Activated CD8-positive, alpha-beta T cell treated with anti-CD3 and anti-CD28 coated beads for 36 hours (primary cell): ENCODE measurements around the gene RRAGC. TPM values are rescaled to one million over a fixed set of nuclear protein-coding genes. Genes with fewer than 3 reads are reported as not detected.
A peak's percentile ranks its signal among the peaks of the same experiment; 100 is the strongest.
"Not testable (repeated sequence)": the region's sequence is repeated elsewhere in the genome, so short reads cannot be mapped to it uniquely, and the experiment has no call there.

Source experiments
- ATAC-seq: fragments of 200-7000 bp; cut with Tn5 transposase; one replicate; pipeline ENCODE4 v1.10.0; 2021; ENCODE audit warnings: mild to moderate bottlenecking, moderate library complexity
- CTCF ChIA-PET: fragments of 350-600 bp; sonication (Branson Sonifier 250); formaldehyde crosslinking; loops from one replicate; lab custom pipeline; 2021; ENCODE audit warnings: antibody characterized with exemption; lab: Charles Lee
- POLR2A ChIA-PET: fragments of 350-600 bp; sonication (Branson Sonifier 250); formaldehyde crosslinking; loops from one replicate; lab custom pipeline; 2021; ENCODE audit warnings: antibody characterized with exemption; lab: Charles Lee
- DNase-seq: peaks from one replicate; pipeline ENCODE4 v3.0.0-alpha.2; 2020
- H3K27ac Mint-ChIP-seq: one replicate; pipeline ENCODE4 v1.8.0; 2021; ENCODE audit warnings: mild to moderate bottlenecking, mixed read lengths
- H3K27me3 Mint-ChIP-seq: one replicate; pipeline ENCODE4 v1.8.0; 2021; ENCODE audit warnings: mixed read lengths
- H3K36me3 Mint-ChIP-seq: one replicate; pipeline ENCODE4 v1.8.0; 2021; ENCODE audit warnings: low read depth, mixed read lengths
- H3K4me1 Mint-ChIP-seq: one replicate; pipeline ENCODE4 v1.8.0; 2021; ENCODE audit warnings: low read depth, mixed read lengths
- H3K4me3 Mint-ChIP-seq: one replicate; pipeline ENCODE4 v1.8.0; 2021; ENCODE audit warnings: mild to moderate bottlenecking, moderate library complexity, mixed read lengths
- H3K9me3 Mint-ChIP-seq: one replicate; pipeline ENCODE4 v1.8.0; 2021; ENCODE audit warnings: mixed read lengths
- CTCF ChIP-seq: fragments of 200-600 bp; IDR thresholded peaks from one replicate; pipeline ENCODE4 v1.8.0; 2022; ENCODE audit warnings: antibody characterized with exemption, mild to moderate bottlenecking
- intact Hi-C: fragments of 100-400 bp; cut with micrococcal nuclease; formaldehyde crosslinking; loops from one replicate; pipeline ENCODE4 v1.10.0; 2022
- total RNA-seq, 2 experiments: library from RNA; stranded (reverse); gene quantifications; one replicate each; pipeline ENCODE4 v1.2.3, GENCODE V29; 2021

RRAGC gene
- total RNA-seq, 2 experiments from 2014 or later = 8.2 to 9.1 TPM

GRCh38 chr1:38858833-38859560 lies 575 bp downstream of the RRAGC start:
- Mint-ChIP-seq H3K4me3 (peak overlapping the region; percentile 86), H3K27me3 (no peaks in the 10 kb centered on the region), H3K9me3 (no peaks in the 10 kb centered on the region), H3K4me1 (peaks cover 41% of the 10 kb centered on the region), H3K36me3 (peaks cover 23% of the 10 kb centered on the region), H3K27ac (peak overlapping the region; percentile 81)
- ChIA-PET POLR2A (no interaction called here), CTCF (interaction anchor here (1.3 kb wide), 1 partner anchor 832 kb away, joined by 3 read pairs; no protein-coding TSS in a partner anchor)
- TF ChIP-seq CTCF = no peak
- ATAC-seq (peak; percentile 15), DNase-seq (peak; percentile 62)
- intact Hi-C loops = loop anchor here (2.0 kb wide), 1 partner anchor 14 kb away; the partner anchor contains the start of gene MYCBP

GRCh38 chr1:38852780-38853179 lies 6.8 kb downstream of the RRAGC start:
- Mint-ChIP-seq H3K4me3 (no peak overlapping the region), H3K4me1 (peaks cover 25% of the 10 kb centered on the region), H3K9me3 (no peaks in the 10 kb centered on the region), H3K27ac (peak overlapping the region; percentile 65), H3K27me3 (no peaks in the 10 kb centered on the region), H3K36me3 (peaks cover 29% of the 10 kb centered on the region)
- DNase-seq (no peak), ATAC-seq (peak; percentile 90)
- ChIA-PET POLR2A (no interaction called here), CTCF (no interaction called here)
- TF ChIP-seq CTCF = no peak
- intact Hi-C loops = no loop called here

- Mint-ChIP-seq H3K4me1 (peaks cover 6% of the 10 kb centered on the region), H3K27ac (no peak overlapping the region), H3K4me3 (no peak overlapping the region), H3K36me3 (peaks cover 30% of the 10 kb centered on the region), H3K9me3 (no peaks in the 10 kb centered on the region), H3K27me3 (no peaks in the 10 kb centered on the region)
- CTCF ChIA-PET = interaction anchor here (1.6 kb wide), 1 partner anchor 13 kb away, joined by 4 read pairs; no protein-coding TSS in a partner anchor
- POLR2A ChIA-PET = interaction anchor here (1.0 kb wide), 1 partner anchor 9 kb away, joined by 3 read pairs; no protein-coding TSS in a partner anchor
- TF ChIP-seq CTCF = no peak
- DNase-seq = no peak
- intact Hi-C loops = no loop called here
- ATAC-seq = no peak
These were observed 11.5 kb downstream of the RRAGC start for GRCh38 chr1:38848071-38848470.

DNA sequence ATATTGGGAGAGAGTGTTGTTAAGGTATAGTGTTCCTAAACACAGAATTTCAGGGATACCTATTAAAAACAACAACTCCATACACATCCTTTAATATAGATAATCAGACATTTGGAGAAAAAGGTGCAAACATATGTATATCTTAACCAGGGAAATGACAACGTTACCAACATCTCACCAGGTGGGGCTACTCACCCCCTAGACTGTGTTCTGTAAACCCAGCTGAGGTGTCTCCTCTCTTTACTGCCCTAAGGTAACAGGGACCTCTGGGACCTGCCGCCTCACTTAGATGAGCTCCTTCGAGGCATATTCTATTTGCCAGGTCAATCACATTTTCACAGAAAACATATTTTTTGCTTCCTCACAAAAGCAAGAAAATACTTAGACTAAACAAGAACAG lies 13.4 kb downstream of the RRAGC start:
- ChIA-PET CTCF (interaction anchor here (0.7 to 3.2 kb wide), 7 partner anchors 11 to 819 kb away, joined by 3 to 16 read pairs (median 3); partner anchors contain the start of genes GJA9 and NDUFS5), POLR2A (no interaction called here)
- TF ChIP-seq CTCF = no peak
- Mint-ChIP-seq H3K9me3 (no peaks in the 10 kb centered on the region), H3K27ac (no peak overlapping the region), H3K36me3 (peaks cover 26% of the 10 kb centered on the region), H3K4me1 (no peaks in the 10 kb centered on the region), H3K27me3 (no peaks in the 10 kb centered on the region), H3K4me3 (no peak overlapping the region)
- intact Hi-C loops = no loop called here
- ATAC-seq (no peak), DNase-seq (no peak)

GRCh38 chr1:38845088-38845487 lies 14.5 kb downstream of the RRAGC start:
- ChIA-PET POLR2A (interaction anchor here (0.6 kb wide), 2 partner anchors 14 to 17 kb away, joined by 3 to 4 read pairs; no protein-coding TSS in a partner anchor), CTCF (interaction anchor here (0.6 to 3.2 kb wide), 5 partner anchors 10 to 885 kb away, joined by 3 to 16 read pairs (median 4); no protein-coding TSS in a partner anchor)
- H3K9me3 Mint-ChIP-seq, intact Hi-C loops, H3K4me3 Mint-ChIP-seq, H3K27ac Mint-ChIP-seq, H3K27me3 Mint-ChIP-seq, H3K4me1 Mint-ChIP-seq, DNase-seq, ATAC-seq: not testable (repeated sequence)
- peaks cover 23% of the 10 kb centered on the region for H3K36me3 Mint-ChIP-seq
